OCI-LY7 (cell line): ENCODE measurements around the gene FAM227A.

Experiments used
- CTCF ChIP-seq: fragments of 200-600 bp; sonication (generic); conservative IDR thresholded peaks from 2 replicates; pipeline ENCODE4 v1.5.1; 2014; ENCODE audit warnings: mild to moderate bottlenecking, antibody characterized with exemption, low read length, moderate library complexity, mixed read lengths
- EZH2phosphoT487 ChIP-seq: fragments of 200-600 bp; sonication (generic); IDR thresholded peaks from 2 replicates; pipeline ENCODE4 v1.6.1; 2018; ENCODE audit warnings: low read depth, borderline replicate concordance, mild to moderate bottlenecking, mixed run types, antibody characterized with exemption, low read length, moderate library complexity, mixed read lengths

- TF ChIP-seq CTCF, result no peak
- no peak for TF ChIP-seq EZH2phosphoT487
These were observed 24.5 kb downstream of the FAM227A start for GRCh38 chr22:38631724-38632123.
